HEK293T (cell line): ENCODE measurements around the gene TPO.
"Not testable (repeated sequence)": the region's sequence is repeated elsewhere in the genome, so short reads cannot be mapped to it uniquely, and the experiment has no call there.

Experiments
- CTCF ChIA-PET: fragments of 350-600 bp; formaldehyde crosslinking; extraction: SDS; loops from one replicate; lab custom pipeline; 2021; ENCODE audit warnings: antibody characterized with exemption, inconsistent platforms; lab: Yijun Ruan, JAX
- POLR2A ChIA-PET: fragments of 350-600 bp; formaldehyde crosslinking; extraction: SDS; loops from one replicate; lab custom pipeline; 2020; ENCODE audit warnings: antibody characterized with exemption, inconsistent platforms; lab: Yijun Ruan, JAX
- DNase-seq: peaks from one replicate; pipeline ENCODE4 v3.0.0; 2012; ENCODE audit warnings: mixed read lengths; ENCODE audit errors: extremely low spot score
- ARNT ChIP-seq: fragments of 450-650 bp; IDR thresholded peaks from 2 replicates; pipeline ENCODE4 v1.6.1; 2017; ENCODE audit warnings: mild to moderate bottlenecking
- BHLHE40 ChIP-seq: fragments of 450-650 bp; IDR thresholded peaks from 2 replicates; pipeline ENCODE4 v1.6.1; 2016; ENCODE audit warnings: mild to moderate bottlenecking, moderate library complexity, borderline replicate concordance
- CTBP1 ChIP-seq: fragments of 450-650 bp; IDR thresholded peaks from 2 replicates; pipeline ENCODE4 v1.6.1; 2016; ENCODE audit warnings: borderline replicate concordance
- ELF4 ChIP-seq: fragments of 450-650 bp; IDR thresholded peaks from 2 replicates; pipeline ENCODE4 v1.6.1; 2017; ENCODE audit warnings: antibody characterized with exemption
- FOXA1 ChIP-seq: fragments of 450-650 bp; IDR thresholded peaks from 2 replicates; pipeline ENCODE4 v1.6.1; 2016; ENCODE audit warnings: mild to moderate bottlenecking
- FOXK2 ChIP-seq: fragments of 450-650 bp; IDR thresholded peaks from 2 replicates; pipeline ENCODE4 v1.6.1; 2016; ENCODE audit warnings: mild to moderate bottlenecking
- FOXM1 ChIP-seq: fragments of 450-650 bp; IDR thresholded peaks from 2 replicates; pipeline ENCODE4 v1.6.1; 2017; ENCODE audit warnings: mild to moderate bottlenecking, borderline replicate concordance
- HDGF ChIP-seq: fragments of 450-650 bp; IDR thresholded peaks from 2 replicates; pipeline ENCODE4 v1.6.1; 2017; ENCODE audit warnings: antibody characterized with exemption, borderline replicate concordance
- L3MBTL2 ChIP-seq: fragments of 450-650 bp; conservative IDR thresholded peaks from 2 replicates; pipeline ENCODE4 v1.6.1; 2016; ENCODE audit warnings: mild to moderate bottlenecking
- LEF1 ChIP-seq: fragments of 450-650 bp; IDR thresholded peaks from 2 replicates; pipeline ENCODE4 v1.6.1; 2017; ENCODE audit warnings: mild to moderate bottlenecking, borderline replicate concordance
- NFRKB ChIP-seq: fragments of 450-650 bp; IDR thresholded peaks from 2 replicates; pipeline ENCODE4 v1.6.1; 2016; ENCODE audit warnings: mild to moderate bottlenecking, moderate library complexity
- SP1 ChIP-seq: fragments of 450-650 bp; IDR thresholded peaks from 2 replicates; pipeline ENCODE4 v1.6.1; 2017
- SUZ12 ChIP-seq: fragments of 450-650 bp; IDR thresholded peaks from 2 replicates; pipeline ENCODE4 v1.6.1; 2016; ENCODE audit warnings: mild to moderate bottlenecking
- TARDBP ChIP-seq: fragments of 450-650 bp; IDR thresholded peaks from 2 replicates; pipeline ENCODE4 v1.6.1; 2016
- ZNF384 ChIP-seq: fragments of 450-650 bp; IDR thresholded peaks from 2 replicates; pipeline ENCODE4 v1.6.1; 2016
- TF ChIP-seq, protein P1 (sequence below): fragments of 450-650 bp; IDR thresholded peaks from 2 replicates; pipeline ENCODE4 v1.6.1; 2016

The TPO gene

DNA sequence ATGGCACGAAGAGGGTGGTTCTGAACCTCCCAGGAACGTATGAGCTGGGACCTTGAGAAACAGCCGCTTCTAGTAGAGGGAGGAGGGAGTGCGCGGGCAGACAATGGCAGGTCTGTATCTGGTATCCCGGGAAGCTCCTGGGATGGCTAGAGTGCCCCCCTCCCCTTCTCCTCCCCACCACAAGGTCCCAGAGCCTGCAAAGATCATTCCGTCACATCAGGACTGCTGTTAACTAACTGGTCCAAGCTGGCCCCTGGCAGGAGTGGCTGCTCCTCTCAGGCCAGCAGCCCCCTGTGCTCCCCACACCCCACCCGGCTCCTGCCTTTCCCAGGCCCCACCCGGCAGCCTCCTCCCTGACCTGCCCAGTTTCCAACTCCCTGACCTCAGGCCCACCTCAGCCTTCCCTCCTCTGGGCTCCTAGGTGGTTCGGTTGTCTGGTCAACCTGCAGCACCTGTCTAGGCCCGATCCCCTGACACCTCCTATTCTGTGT, 75.0 kb downstream of the TPO start:
- DNase-seq, result no peak
- ChIA-PET CTCF (no interaction called here), POLR2A (no interaction called here)
- TF ChIP-seq CTBP1, result no peak
- no peak for TF ChIP-seq HDGF
- no peak for TF ChIP-seq L3MBTL2
- TF ChIP-seq ARNT, result no peak
- TF ChIP-seq SUZ12, result no peak

DNA sequence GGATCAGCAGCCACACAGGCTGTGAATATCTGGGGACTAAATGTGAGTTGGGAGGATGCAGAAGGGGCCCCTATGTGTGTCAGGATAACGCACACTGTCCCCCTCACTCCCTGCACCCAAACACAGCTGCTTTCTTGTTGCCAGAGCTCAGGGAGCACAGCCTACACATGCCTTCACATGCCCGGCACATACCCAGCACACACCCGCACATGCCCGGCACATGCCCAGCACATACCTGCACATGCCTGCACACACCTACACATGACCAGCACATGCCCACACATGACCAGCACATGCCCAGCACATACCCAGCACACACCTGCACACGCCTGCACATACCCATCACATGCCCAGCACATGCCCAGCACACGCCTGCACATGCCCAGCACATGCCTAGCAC, 75.6 kb downstream of the TPO start:
- ChIA-PET CTCF (no interaction called here), POLR2A (no interaction called here)
- no peak for DNase-seq
- TF ChIP-seq, protein P1, sequence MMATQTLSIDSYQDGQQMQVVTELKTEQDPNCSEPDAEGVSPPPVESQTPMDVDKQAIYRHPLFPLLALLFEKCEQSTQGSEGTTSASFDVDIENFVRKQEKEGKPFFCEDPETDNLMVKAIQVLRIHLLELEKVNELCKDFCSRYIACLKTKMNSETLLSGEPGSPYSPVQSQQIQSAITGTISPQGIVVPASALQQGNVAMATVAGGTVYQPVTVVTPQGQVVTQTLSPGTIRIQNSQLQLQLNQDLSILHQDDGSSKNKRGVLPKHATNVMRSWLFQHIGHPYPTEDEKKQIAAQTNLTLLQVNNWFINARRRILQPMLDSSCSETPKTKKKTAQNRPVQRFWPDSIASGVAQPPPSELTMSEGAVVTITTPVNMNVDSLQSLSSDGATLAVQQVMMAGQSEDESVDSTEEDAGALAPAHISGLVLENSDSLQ, result no peak
- TF ChIP-seq SP1, result no peak
- no peak for TF ChIP-seq SUZ12
- TF ChIP-seq CTBP1, result no peak
- no peak for TF ChIP-seq BHLHE40
- TF ChIP-seq FOXK2, result no peak

- CTCF ChIA-PET, result no interaction called here
- POLR2A ChIA-PET, result no interaction called here
- TF ChIP-seq FOXM1, result no peak
- TF ChIP-seq ZNF384, result no peak
- no peak for TF ChIP-seq BHLHE40
- no peak for TF ChIP-seq ELF4
- no peak for TF ChIP-seq SUZ12
- TF ChIP-seq FOXK2, result no peak
- no peak for TF ChIP-seq HDGF
- no peak for TF ChIP-seq TARDBP
- no peak for TF ChIP-seq NFRKB
- TF ChIP-seq, protein P1, result no peak
- TF ChIP-seq CTBP1, result no peak
- TF ChIP-seq L3MBTL2, result no peak
- no peak for TF ChIP-seq SP1
- no peak for TF ChIP-seq FOXA1
- TF ChIP-seq LEF1, result no peak
- no peak for TF ChIP-seq ARNT
- DNase-seq, result no peak
Measured at GRCh38 chr2:1489486-1489885, 76.2 kb downstream of the TPO start.

DNA sequence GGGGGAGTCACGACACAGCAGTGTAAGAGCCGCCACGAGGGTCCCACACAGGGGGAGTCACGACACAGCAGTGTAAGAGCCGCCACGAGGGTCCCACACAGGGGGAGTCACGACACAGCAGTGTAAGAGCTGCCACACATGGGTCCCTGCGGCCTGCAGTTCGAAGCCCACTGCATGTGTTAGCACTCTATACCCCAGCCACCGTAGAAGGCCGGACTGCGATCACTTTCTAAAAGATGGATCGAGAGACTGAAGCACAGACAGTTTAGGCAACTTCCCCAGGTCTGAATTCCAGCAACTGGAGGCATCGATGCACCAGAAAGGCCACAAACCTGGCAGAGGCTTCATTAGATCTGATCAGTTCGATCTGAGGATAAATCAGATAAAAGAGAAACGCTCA, 77.1 kb downstream of the TPO start:
- CTCF ChIA-PET, DNase-seq, POLR2A ChIA-PET: not testable (repeated sequence)

- POLR2A ChIA-PET, result no interaction called here
- CTCF ChIA-PET, result no interaction called here
- no peak for DNase-seq
- TF ChIP-seq FOXA1, result no peak
- TF ChIP-seq FOXM1, result no peak
- TF ChIP-seq ARNT, result no peak
- TF ChIP-seq FOXK2, result no peak
- TF ChIP-seq SP1, result no peak
- TF ChIP-seq, protein P1, result no peak
- no peak for TF ChIP-seq HDGF
- TF ChIP-seq LEF1, result no peak
- no peak for TF ChIP-seq TARDBP
- TF ChIP-seq CTBP1, result no peak
- TF ChIP-seq ELF4, result no peak
- no peak for TF ChIP-seq NFRKB
- TF ChIP-seq BHLHE40, result no peak
- no peak for TF ChIP-seq L3MBTL2
- TF ChIP-seq SUZ12, result no peak
Measured at GRCh38 chr2:1491751-1492150, 78.5 kb downstream of the TPO start.

GRCh38 chr2:1492231-1492630, 79.0 kb downstream of the TPO start:
- CTCF ChIA-PET, DNase-seq, POLR2A ChIA-PET: not testable (repeated sequence)

DNA sequence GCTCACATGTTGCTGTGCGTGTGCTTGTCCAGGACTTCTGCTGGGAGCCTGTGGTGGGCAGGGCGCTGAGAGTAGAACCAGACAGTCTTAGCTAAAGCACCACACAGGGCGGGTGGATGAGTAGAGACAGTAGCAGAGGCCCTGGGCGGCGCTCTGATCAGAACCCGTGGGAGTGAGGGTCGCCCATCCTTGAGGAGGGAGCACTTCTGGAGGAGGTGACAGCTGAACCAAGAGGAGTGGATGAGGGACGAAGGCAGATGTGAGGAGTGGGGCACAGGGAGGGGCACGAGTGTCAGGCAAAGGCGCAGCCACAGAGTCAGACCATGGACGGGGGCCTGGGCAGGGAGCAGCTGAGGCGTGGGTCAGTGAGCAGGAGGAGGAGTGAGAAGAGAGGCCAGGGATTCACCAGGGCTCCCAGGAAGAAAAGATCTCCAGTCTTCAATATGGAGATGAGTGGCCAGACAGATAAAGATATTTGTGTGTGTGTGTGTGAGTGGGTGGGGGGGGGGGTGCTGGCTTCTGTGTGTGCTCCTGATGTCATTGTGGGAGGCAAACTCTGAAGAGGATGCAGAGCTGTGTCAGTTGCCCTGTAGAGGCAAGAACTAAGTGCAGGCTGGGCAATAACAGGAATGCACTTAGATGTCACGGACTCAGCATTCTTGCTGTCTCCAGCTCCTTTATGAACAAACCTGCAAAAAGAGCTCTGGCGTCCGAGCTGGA, 79.6 kb downstream of the TPO start:
- CTCF ChIA-PET, result no interaction called here

More for the DNA sequence above, 79.6 kb downstream of the TPO start:
- DNase-seq, result no peak
- no peak for TF ChIP-seq CTBP1
- TF ChIP-seq ELF4, result no peak
- no peak for TF ChIP-seq HDGF
- no peak for TF ChIP-seq L3MBTL2
- no peak for TF ChIP-seq NFRKB
- TF ChIP-seq ZNF384, result no peak
- no peak for TF ChIP-seq BHLHE40
- no peak for TF ChIP-seq FOXK2
- no peak for TF ChIP-seq FOXM1
- TF ChIP-seq, protein P1, result no peak
- no peak for TF ChIP-seq SP1
- TF ChIP-seq LEF1, result no peak
- no peak for TF ChIP-seq FOXA1
- no peak for TF ChIP-seq TARDBP
- POLR2A ChIA-PET, result no interaction called here
